ENCODE data around the gene KRTAP3-3. TPM values are rescaled to one million over a fixed set of nuclear protein-coding genes. Genes with fewer than 3 reads are reported as not detected.
A peak's percentile ranks its signal among the peaks of the same experiment; 100 is the strongest.

The KRTAP3-3 gene
- total RNA-seq, 1 donor = not detected

GRCh38 chr17:41013181-41013580, 19.2 kb upstream of the KRTAP3-3 start:
- no peak for TF ChIP-seq CTCF (IDR thresholded peaks at IDR 0.05; ENCODE audit: insufficient read depth, low read depth, low read length)
- DNase-seq (ENCODE audit: low read depth) = peak; percentile 75
- no peak overlapping the region for H3K4me3 ChIP-seq (ENCODE audit: low read depth, low read length)

- no peak for TF ChIP-seq CTCF (IDR thresholded peaks at IDR 0.05; ENCODE audit: insufficient read depth, low read depth, low read length)
- no peak overlapping the region for H3K4me3 ChIP-seq (ENCODE audit: low read depth, low read length)
- no peak for DNase-seq (ENCODE audit: low read depth)
Measured at GRCh38 chr17:41012326-41013120, 18.6 kb upstream of the KRTAP3-3 start.

GRCh38 chr17:41010441-41010840, 16.5 kb upstream of the KRTAP3-3 start:
- no peak overlapping the region for H3K4me3 ChIP-seq (ENCODE audit: low read depth, low read length)
- peak; percentile 20 for DNase-seq (ENCODE audit: low read depth)
- no peak for TF ChIP-seq CTCF (IDR thresholded peaks at IDR 0.05; ENCODE audit: insufficient read depth, low read depth, low read length)

GRCh38 chr17:41009936-41010335, 16.0 kb upstream of the KRTAP3-3 start:
- no peak for TF ChIP-seq CTCF (IDR thresholded peaks at IDR 0.05; ENCODE audit: insufficient read depth, low read depth, low read length)
- DNase-seq (ENCODE audit: low read depth) = no peak
- H3K4me3 ChIP-seq (ENCODE audit: low read depth, low read length) = no peak overlapping the region

GRCh38 chr17:41009301-41009760, 15.4 kb upstream of the KRTAP3-3 start:
- H3K4me3 ChIP-seq (ENCODE audit: low read depth, low read length) = no peak overlapping the region
- TF ChIP-seq CTCF (IDR thresholded peaks at IDR 0.05; ENCODE audit: insufficient read depth, low read depth, low read length) = no peak
- DNase-seq (ENCODE audit: low read depth) = no peak

- no peak within 1 kb of the TSS for H3K4me3 ChIP-seq (ENCODE audit: low read depth, low read length)
- DNase-seq (ENCODE audit: low read depth) = no peak
- no peak for TF ChIP-seq CTCF (IDR thresholded peaks at IDR 0.05; ENCODE audit: insufficient read depth, low read depth, low read length)
Measured at GRCh38 chr17:41008811-41009210, 14.8 kb upstream of the KRTAP3-3 start, which contains the start of gene KRTAP3-1. KRTAP3-1 (minus strand) TSS chr17:41009128; CDS start chr17:41009074, 54 bp downstream.
